GM18861 (cell line): Measurements from ENCODE around the gene KRABD2.
"Not testable (repeated sequence)": the region's sequence is repeated elsewhere in the genome, so short reads cannot be mapped to it uniquely, and the experiment has no call there.

ENCODE experiments used
- ATAC-seq: cut with Tn5 transposase; IDR thresholded peaks from one replicate; pipeline ENCODE4 v1.9.1; 2021; ENCODE audit not compliant: unreplicated experiment

Gene KRABD2

GRCh38 chr17:8393470-8394231 lies 17.1 kb upstream of the KRABD2 start:
- no peak for ATAC-seq

GRCh38 chr17:8392674-8393469 lies 16.4 kb upstream of the KRABD2 start:
- ATAC-seq, result no peak

- no peak for ATAC-seq
These were observed 15.8 kb upstream of the KRABD2 start for GRCh38 chr17:8392274-8392673.

- no peak for ATAC-seq
These were observed 15.2 kb upstream of the KRABD2 start for GRCh38 chr17:8391711-8392110.

- ATAC-seq, result no peak
These were observed 11.6 kb upstream of the KRABD2 start for GRCh38 chr17:8387914-8388651.

- no peak for ATAC-seq
These were observed 10.3 kb upstream of the KRABD2 start for GRCh38 chr17:8386841-8387240.

GRCh38 chr17:8384801-8385378 lies 8.4 kb upstream of the KRABD2 start:
- no peak for ATAC-seq

- ATAC-seq, result peak; percentile 81
These were observed 6.8 kb upstream of the KRABD2 start, which contains the start of gene RPL26 for GRCh38 chr17:8383143-8383822. Gene RPL26 (minus strand): TSS chr17:8383193. CDS start chr17:8382310, 883 bp downstream.

- no peak for ATAC-seq
These were observed 6.3 kb upstream of the KRABD2 start for GRCh38 chr17:8382880-8383142.

- ATAC-seq, result no peak
These were observed 5.8 kb upstream of the KRABD2 start for GRCh38 chr17:8382052-8382879.

- ATAC-seq, result no peak
These were observed 3.5 kb upstream of the KRABD2 start for GRCh38 chr17:8380049-8380448.

GRCh38 chr17:8378117-8378516 lies 1.6 kb upstream of the KRABD2 start:
- ATAC-seq, result not testable (repeated sequence)

GRCh38 chr17:8377422-8377821 lies 918 bp upstream of the KRABD2 start:
- no peak for ATAC-seq

- ATAC-seq, result no peak
These were observed 705 bp downstream of the KRABD2 start for GRCh38 chr17:8375738-8376259.

- ATAC-seq, result not testable (repeated sequence)
These were observed 2.6 kb downstream of the KRABD2 start for GRCh38 chr17:8373856-8374255.

GRCh38 chr17:8372422-8372821 lies 4.1 kb downstream of the KRABD2 start:
- ATAC-seq, result no peak

GRCh38 chr17:8371786-8372185 lies 4.7 kb downstream of the KRABD2 start:
- ATAC-seq, result no peak

- ATAC-seq, result no peak
These were observed 6.6 kb downstream of the KRABD2 start for GRCh38 chr17:8369944-8370343.

GRCh38 chr17:8368193-8368592 lies 8.3 kb downstream of the KRABD2 start:
- ATAC-seq, result no peak

- ATAC-seq, result no peak
These were observed 10.3 kb downstream of the KRABD2 start for GRCh38 chr17:8366231-8366630.
